ENCODE results near the gene DPH7.
"Not testable (repeated sequence)": the region's sequence is repeated elsewhere in the genome, so short reads cannot be mapped to it uniquely, and the experiment has no call there.

DPH7 gene

GRCh38 chr9:137606005-137606621, 27.4 kb upstream of the DPH7 start:
- DNase-seq: no peak

- DNase-seq: no peak
Observed at GRCh38 chr9:137605121-137606004, 26.6 kb upstream of the DPH7 start, which contains the start of gene ARRDC1. TSS of gene ARRDC1 (plus strand) at chr9:137605686. CDS start at chr9:137605718, 32 bp downstream.

DNA sequence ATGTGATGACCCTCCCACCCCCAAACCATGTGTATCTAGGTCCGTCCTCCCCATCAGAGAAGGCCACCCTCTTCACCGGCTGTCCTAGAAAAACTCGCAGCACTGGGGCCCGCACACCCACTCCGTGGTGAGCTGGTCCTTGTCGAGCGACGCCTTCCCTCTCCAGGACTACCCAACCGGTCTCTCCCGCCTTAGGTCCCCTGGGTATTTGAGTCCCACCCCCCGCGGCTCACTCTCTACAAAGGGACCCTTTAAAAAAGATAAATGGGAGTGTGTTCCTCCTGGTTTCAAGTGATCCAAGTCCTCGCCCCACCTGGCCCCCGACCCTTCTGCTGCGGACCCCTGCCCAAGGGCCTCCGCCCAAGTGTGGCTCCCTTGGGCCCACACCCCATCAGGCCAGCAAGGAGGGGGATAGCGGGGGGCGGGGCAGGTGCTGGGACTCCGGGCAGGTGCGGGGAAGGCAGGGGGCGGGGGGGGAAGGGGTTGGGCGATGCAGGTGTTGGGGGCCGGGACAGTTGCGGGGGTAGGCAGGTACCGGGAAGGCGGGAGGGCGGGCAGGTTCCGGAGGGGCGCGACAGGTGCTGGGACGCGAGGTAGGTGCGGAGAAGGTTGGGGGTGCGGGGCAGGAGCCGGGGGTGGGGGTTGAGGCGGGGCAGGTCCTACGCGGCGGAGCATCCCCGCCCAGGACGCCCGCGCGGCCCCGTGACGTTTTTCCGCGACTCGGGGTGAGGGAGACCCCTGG, 25.8 kb upstream of the DPH7 start:
- DNase-seq: no peak

DNA sequence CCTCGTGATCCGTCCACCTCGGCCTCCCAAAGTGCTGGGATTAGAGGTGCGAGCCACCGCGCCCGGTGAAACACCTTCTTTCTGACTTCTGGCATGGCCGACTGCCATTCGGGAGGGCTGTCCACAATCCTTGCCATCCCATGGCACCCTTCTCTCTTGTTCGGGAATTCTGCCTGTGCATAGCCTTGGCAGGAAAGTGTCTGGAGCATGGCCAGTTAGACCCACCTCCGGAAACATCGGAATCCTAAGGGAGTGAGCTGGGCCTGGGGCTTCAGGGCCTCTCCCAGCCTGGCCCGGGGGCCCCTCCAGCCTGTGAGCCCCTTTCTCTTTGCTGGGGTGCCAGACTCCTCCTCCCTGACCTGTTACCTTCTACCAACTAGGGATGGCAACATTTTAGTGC, 25.2 kb upstream of the DPH7 start:
- no peak for DNase-seq

- no peak for DNase-seq
Observed at GRCh38 chr9:137602661-137603060, 23.9 kb upstream of the DPH7 start.

DNA sequence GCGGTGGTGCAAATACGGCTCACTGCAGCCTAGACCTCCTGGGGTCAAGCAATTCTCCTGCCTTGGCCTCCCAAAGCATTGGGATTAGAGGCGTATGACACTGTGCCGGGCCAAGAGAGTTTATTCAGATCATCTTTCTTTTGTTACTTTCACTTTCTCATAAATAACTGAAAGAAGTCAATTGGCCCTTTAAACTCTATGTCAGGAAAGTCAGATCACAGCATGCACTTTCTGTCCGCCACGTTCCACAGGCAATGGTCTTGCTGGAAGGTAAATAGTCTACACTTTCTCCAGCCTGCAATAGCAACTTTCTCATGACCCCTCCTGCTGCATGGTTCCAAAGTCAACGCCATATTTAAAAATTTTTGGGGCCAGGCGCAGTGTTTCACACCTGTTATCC, 20.2 kb upstream of the DPH7 start:
- DNase-seq: no peak

DNA sequence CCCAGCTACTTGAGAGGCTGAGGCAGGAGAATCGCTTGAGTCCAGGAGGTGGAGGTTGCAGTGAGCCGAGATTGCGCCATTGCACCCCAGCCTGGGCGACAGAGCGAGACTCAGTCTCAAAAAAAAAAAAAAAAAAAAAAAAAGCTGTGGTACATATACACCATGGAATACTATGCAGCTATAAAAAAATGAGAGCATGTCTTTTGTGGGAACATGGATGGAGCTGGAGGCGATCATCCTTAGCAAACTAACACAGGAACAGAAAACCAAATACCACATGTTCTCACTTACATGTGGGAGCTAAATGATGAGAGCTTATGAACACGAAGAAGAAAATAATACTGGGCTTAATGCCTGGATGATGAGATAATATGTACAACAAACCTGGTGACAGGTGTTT, 17.9 kb upstream of the DPH7 start:
- DNase-seq: not testable (repeated sequence)

DNA sequence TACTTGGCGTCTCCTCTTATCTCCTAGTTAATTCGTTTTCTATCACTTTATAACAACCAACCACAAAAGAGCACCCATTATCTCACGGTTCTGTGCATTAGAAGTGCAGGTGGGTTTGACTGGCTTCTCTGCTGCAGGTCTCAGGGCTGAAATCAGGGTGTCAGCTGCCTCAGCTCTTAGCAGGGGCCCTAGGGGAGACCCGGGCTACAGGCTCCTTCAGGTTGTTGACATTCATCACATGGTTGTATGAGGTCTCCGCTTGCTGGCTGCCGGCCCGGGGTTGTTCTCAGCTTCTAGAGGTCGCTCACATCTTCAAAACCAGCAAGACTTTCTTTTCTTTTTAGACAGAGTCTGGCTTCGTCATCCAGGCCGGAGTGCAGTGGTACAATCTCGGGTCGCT, 14.5 kb upstream of the DPH7 start:
- no peak for DNase-seq

- no peak for DNase-seq
Observed at GRCh38 chr9:137592767-137593166, 14.0 kb upstream of the DPH7 start.

DNA sequence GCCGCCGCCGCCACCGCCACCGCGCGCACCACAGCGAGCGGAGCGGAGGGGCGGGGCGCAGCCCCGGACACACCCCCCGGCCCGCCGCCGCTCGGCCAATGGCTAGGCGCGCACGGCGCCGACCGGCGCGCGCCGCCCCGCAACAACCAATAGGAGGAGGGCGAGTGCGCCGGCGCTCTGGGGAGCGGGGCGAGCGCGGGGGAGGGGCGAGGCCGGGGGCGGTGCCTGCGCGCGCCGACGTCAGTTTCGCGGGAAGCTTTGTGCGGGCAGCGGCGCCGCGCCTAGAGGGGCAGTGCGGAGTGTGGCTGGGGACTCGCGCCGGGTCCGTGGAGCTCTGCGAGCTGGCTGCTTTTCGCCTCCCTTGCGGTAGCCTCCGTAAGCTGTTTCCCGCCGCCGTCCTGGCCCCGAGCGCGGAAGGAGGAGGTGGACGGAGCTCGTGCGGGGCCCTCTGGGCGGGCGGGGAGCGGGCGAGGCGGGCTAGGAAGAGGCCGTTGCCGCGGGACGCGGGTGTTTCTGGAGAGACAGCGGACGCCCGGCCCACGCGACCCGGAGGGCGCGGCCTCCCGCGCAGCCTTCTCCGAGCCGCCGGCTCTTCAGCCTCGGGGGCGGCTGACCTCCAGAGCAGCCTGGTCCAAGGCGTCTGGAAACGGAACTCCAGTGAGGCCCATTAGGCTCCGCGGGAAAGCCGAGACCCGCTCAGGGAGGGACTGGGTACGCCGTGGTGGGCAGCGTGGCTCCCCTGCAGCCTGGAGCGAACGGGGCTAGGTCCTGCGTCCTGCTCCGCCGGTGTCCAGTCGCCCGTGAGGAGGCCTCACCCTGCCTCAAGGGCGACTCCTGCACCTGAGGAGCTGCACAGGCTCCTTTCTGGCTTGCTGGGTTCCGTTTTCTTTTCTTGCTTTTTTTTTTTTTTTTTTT, 12.0 kb upstream of the DPH7 start, which contains the start of gene ZMYND19:
ZMYND19 (minus strand) TSS at position 44 of the 915 bp plus-strand sequence. CDS start 249 bp downstream, outside the sequence.
- peak; percentile 24 for DNase-seq

- DNase-seq: no peak
Observed at GRCh38 chr9:137590123-137590468, 11.4 kb upstream of the DPH7 start.

DNA sequence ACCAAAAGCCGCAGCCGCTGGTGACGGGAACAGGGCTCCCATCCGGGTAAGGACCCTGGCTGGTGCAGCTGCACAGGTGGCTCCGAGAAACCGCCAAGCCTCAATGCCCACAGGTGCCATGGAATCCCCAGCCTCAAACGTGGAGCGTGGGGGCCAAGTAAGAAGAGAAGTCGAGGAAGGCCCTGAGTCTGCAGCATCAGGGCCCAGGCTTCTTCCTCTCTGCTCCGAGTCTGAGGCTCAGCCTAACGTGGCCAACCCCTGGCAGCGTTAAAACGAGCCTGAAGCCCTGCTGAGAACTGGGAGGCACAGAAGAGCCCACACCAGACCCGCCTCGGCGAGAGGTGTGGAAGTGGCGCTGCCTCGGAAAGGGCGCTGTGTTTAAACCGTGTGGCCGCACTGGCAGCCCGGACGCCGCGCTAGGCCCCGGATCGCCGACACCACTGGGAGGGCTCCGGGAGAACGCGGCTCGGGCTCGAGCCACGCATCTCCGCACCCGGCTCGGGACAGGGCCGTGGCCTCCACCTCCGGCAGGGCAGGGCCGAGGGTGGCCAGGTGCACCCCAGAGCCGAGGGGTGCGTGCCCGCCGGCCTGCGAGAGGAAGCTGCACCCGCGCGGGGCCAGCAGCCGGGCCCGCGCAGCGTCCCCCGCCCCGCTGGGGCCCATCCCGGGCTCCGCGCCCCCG, 10.9 kb upstream of the DPH7 start:
- DNase-seq: no peak

DNA sequence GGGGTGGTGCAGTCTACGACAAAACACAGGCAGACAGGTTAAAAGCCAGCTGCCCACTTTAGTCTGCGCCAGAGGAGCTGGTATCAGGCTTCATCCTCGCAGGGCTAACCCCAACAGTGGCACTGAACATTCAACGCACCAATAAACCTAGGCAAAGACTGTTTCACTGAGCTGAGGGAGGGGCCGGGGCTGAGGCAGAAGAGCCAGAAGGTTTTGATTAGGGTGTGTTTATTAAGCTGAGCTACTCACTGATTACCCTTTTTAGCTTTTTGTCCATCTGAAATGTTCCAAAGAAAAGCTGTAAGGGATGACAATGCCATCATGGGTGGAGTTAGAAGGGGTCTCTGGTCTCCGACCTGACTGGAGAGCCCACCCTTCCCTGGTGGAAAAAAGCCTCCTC, 10.2 kb upstream of the DPH7 start:
- no peak for DNase-seq

- no peak for DNase-seq
Observed at GRCh38 chr9:137588311-137588710, 9.6 kb upstream of the DPH7 start.

DNA sequence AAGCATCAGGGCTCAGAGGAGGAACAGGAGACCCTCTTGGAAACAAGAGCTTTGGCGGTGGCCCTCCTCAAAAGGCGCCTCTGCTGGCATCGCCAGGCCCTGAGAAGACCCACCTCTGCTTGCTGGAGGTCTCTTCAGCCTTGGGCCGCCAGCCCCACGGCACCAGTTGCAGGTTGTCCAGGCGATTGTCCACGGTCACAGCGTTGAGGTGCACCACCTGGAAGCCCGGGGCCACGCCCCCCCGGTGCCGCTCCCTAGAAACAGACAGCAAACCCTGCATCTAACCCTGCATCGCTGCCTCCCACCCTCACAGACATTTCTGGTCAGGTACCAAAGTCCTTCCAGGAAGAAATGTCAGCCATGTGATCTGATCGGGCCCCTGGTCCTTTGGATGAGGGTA, 8.1 kb upstream of the DPH7 start:
- no peak for DNase-seq

DNA sequence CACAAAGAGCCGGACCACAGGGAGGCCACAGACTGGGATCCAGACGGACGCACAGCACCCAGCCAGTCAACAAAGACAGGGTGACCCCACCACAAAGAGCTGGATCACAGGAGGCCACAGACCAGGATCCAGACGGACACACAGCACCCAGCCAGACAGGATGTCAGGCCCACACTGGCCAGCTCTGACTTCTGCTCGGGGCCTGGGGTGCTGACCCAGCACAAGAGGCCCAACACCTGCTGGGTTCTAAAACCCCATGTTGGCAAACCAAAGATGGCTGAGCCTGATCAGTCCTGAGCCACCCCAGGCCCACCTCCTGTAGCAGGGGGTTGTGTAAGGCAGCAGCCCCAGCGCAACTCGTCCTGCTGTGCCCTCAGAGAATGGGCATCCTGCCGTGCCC, 5.2 kb upstream of the DPH7 start:
- DNase-seq: no peak

DNA sequence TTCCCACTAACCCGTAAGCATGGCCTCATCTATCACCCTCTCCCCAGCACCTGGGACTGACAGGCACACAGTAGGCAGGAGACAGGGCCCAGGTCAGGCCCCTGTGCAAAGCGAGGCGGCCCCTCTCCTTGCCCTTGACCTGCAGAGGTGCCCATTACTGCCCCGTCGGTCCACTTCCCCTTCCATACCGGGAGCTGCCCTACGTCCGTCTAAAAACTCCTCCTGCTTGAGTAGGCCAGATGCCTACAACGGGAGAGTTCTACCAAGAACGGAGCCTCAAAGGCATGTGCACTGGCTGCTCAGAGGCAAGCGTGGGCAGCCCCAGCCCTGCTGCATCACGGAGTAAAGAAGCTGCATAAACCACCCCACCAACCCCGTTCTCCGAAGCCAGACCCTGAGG, 4.6 kb upstream of the DPH7 start:
- DNase-seq: no peak

GRCh38 chr9:137582286-137582860, 3.6 kb upstream of the DPH7 start:
- no peak for DNase-seq

- no peak for DNase-seq
Observed at GRCh38 chr9:137581361-137582285, 2.9 kb upstream of the DPH7 start.

DNA sequence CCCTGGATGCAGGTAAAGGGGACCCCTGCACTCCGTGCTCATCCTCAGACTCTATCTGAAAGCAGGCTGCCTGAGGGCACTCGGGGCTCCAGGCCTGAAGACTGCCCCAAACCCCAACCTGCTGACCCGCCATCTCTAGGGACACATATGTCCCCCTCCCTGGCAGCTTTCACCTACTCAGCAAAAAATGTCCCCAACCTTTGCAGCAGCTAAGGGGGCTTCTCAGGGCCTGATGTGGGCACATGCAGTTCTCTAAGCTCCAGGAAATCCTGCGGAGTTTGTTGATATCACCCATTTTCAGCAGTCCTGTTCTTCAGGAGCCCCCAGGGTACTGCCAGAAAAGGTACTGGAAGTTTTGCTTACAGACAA, 2.2 kb upstream of the DPH7 start:
- DNase-seq: no peak
